BE2C (cell line): ENCODE measurements around the gene RBM10.

Source experiments
- DNase-seq: peaks from one replicate; pipeline ENCODE4 v3.0.0-alpha.2; 2020
- H3K27me3 ChIP-seq: fragments of 250-450 bp; sonication (Bioruptor Pico); 2 replicates; pipeline ENCODE4 v1.5.1; 2020; ENCODE audit warnings: mild to moderate bottlenecking
- H3K36me3 ChIP-seq: fragments of 250-450 bp; sonication (Bioruptor Pico); 2 replicates; pipeline ENCODE4 v1.5.1; 2020; ENCODE audit warnings: mild to moderate bottlenecking
- H3K4me1 ChIP-seq: fragments of 250-450 bp; sonication (Bioruptor Pico); 2 replicates; pipeline ENCODE4 v1.5.1; 2020
- H3K4me3 ChIP-seq: 2 replicates; pipeline ENCODE4 v1.5.1; 2011; ENCODE audit warnings: low read depth, low read length
- H3K9me3 ChIP-seq: fragments of 250-450 bp; sonication (Bioruptor Pico); 2 replicates; pipeline ENCODE4 v1.5.1; 2020
- CTCF ChIP-seq: IDR thresholded peaks from 2 replicates; pipeline ENCODE4 v1.5.1; 2012; ENCODE audit warnings: mild to moderate bottlenecking, low read depth, low read length

RBM10 gene

GRCh38 chrX:47224896-47225290, 79.9 kb downstream of the RBM10 start:
- Histone ChIP-seq H3K27me3 (no peaks in the 10 kb centered on the region), H3K4me1 (no peaks in the 10 kb centered on the region), H3K9me3 (no peaks in the 10 kb centered on the region), H3K4me3 (no peak overlapping the region), H3K36me3 (peaks cover 35% of the 10 kb centered on the region)
- TF ChIP-seq CTCF, result no peak
- DNase-seq, result no peak

- H3K36me3 ChIP-seq, result peaks cover 35% of the 10 kb centered on the region
- no peaks in the 10 kb centered on the region for H3K27me3 ChIP-seq
- H3K4me1 ChIP-seq, result no peaks in the 10 kb centered on the region
- no peak overlapping the region for H3K4me3 ChIP-seq
- H3K9me3 ChIP-seq, result no peaks in the 10 kb centered on the region
- DNase-seq, result no peak
- TF ChIP-seq CTCF, result no peak
Observed at GRCh38 chrX:47226071-47226470, 81.0 kb downstream of the RBM10 start.

GRCh38 chrX:47226531-47227333, 81.7 kb downstream of the RBM10 start:
- no peak for TF ChIP-seq CTCF
- no peaks in the 10 kb centered on the region for H3K4me1 ChIP-seq
- H3K9me3 ChIP-seq, result no peaks in the 10 kb centered on the region
- DNase-seq, result no peak
- no peak overlapping the region for H3K4me3 ChIP-seq
- H3K27me3 ChIP-seq, result no peaks in the 10 kb centered on the region
- peaks cover 35% of the 10 kb centered on the region for H3K36me3 ChIP-seq

- Histone ChIP-seq H3K4me1 (no peaks in the 10 kb centered on the region), H3K27me3 (no peaks in the 10 kb centered on the region), H3K4me3 (no peak overlapping the region), H3K9me3 (no peaks in the 10 kb centered on the region), H3K36me3 (peaks cover 35% of the 10 kb centered on the region)
- DNase-seq, result no peak
- no peak for TF ChIP-seq CTCF
Observed at GRCh38 chrX:47227334-47227583, 82.2 kb downstream of the RBM10 start.

GRCh38 chrX:47228550-47229270, 83.7 kb downstream of the RBM10 start:
- TF ChIP-seq CTCF, result no peak
- Histone ChIP-seq H3K4me3 (no peak overlapping the region), H3K36me3 (peaks cover 26% of the 10 kb centered on the region), H3K27me3 (no peaks in the 10 kb centered on the region), H3K9me3 (no peaks in the 10 kb centered on the region), H3K4me1 (no peaks in the 10 kb centered on the region)
- DNase-seq, result no peak

- Histone ChIP-seq H3K36me3 (peaks cover 19% of the 10 kb centered on the region), H3K27me3 (no peaks in the 10 kb centered on the region), H3K4me1 (no peaks in the 10 kb centered on the region), H3K4me3 (no peak overlapping the region), H3K9me3 (no peaks in the 10 kb centered on the region)
- TF ChIP-seq CTCF, result no peak
- DNase-seq, result no peak
Observed at GRCh38 chrX:47229427-47229826, 84.4 kb downstream of the RBM10 start.
